ENCODE data around the gene CABCOCO1.
A peak's percentile ranks its signal among the peaks of the same experiment; 100 is the strongest.

The CABCOCO1 gene

DNA sequence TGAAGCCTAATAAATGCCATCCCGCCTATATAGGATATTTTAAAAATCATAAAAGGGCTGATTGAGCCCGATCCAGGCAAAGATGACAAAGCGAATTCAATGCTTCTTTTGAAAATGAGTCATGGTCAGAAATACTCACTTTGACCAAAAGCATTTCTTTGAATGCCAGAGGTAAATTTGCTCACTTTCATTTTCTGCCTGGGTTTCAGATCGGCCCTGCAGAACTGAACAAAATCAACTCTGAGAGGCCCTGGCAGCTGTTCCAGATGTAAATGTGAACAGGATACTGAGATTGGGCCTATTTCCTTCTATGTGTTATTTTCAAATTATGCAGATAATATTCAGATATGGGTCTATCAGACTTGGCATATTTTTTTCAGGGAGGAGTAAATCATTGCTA is 124.0 kb downstream of the CABCOCO1 start:
- Mint-ChIP-seq H3K27ac (peak overlapping the region; percentile 79), H3K4me3 (peak overlapping the region; percentile 16), H3K27me3 (no peaks in the 10 kb centered on the region), H3K36me3 (ENCODE audit: low read depth) (no peaks in the 10 kb centered on the region), H3K9me3 (no peaks in the 10 kb centered on the region), H3K4me1 (ENCODE audit: low read depth) (peaks cover 50% of the 10 kb centered on the region)
- no peak for DNase-seq

- Mint-ChIP-seq H3K27me3 (no peaks in the 10 kb centered on the region), H3K36me3 (ENCODE audit: low read depth) (no peaks in the 10 kb centered on the region), H3K4me3 (no peak overlapping the region), H3K27ac (peak overlapping the region; percentile 79), H3K9me3 (no peaks in the 10 kb centered on the region), H3K4me1 (ENCODE audit: low read depth) (peaks cover 46% of the 10 kb centered on the region)
- DNase-seq = no peak
These were observed 124.4 kb downstream of the CABCOCO1 start for GRCh38 chr10:61787170-61787569.

- Mint-ChIP-seq H3K9me3 (no peaks in the 10 kb centered on the region), H3K4me3 (no peak overlapping the region), H3K27ac (no peak overlapping the region), H3K4me1 (ENCODE audit: low read depth) (peaks cover 38% of the 10 kb centered on the region), H3K36me3 (ENCODE audit: low read depth) (no peaks in the 10 kb centered on the region), H3K27me3 (no peaks in the 10 kb centered on the region)
- no peak for DNase-seq
These were observed 126.3 kb downstream of the CABCOCO1 start for GRCh38 chr10:61789031-61789430.

DNA sequence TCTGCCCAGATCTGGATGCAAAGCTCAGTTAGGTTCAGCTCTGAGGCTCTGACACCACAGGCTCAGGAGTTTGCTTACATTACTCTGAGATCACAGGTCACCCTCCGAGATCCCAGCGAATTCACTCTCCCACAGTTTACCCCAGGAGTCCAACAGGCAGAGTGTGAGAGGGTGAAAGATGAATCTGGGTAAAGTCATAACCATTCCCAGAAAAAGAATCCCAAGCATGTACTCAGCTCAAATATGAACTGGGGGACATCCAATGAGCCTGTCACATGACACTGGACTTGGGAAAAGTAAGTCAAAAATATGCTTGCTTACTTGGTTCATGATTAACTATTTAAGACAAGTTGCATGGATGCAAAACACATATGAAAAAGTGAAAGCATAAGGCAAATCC is 128.5 kb downstream of the CABCOCO1 start:
- peaks cover 16% of the 10 kb centered on the region for H3K4me1 Mint-ChIP-seq (ENCODE audit: low read depth)
- no peaks in the 10 kb centered on the region for H3K36me3 Mint-ChIP-seq (ENCODE audit: low read depth)
- H3K4me3 Mint-ChIP-seq = no peak overlapping the region
- no peak overlapping the region for H3K27ac Mint-ChIP-seq
- no peak for DNase-seq
- H3K27me3 Mint-ChIP-seq = no peaks in the 10 kb centered on the region
- no peaks in the 10 kb centered on the region for H3K9me3 Mint-ChIP-seq

GRCh38 chr10:61792097-61792716 is 129.5 kb downstream of the CABCOCO1 start:
- Mint-ChIP-seq H3K27me3 (no peaks in the 10 kb centered on the region), H3K36me3 (ENCODE audit: low read depth) (no peaks in the 10 kb centered on the region), H3K27ac (no peak overlapping the region), H3K4me3 (no peak overlapping the region), H3K9me3 (no peaks in the 10 kb centered on the region), H3K4me1 (ENCODE audit: low read depth) (peaks cover 6% of the 10 kb centered on the region)
- DNase-seq = no peak

GRCh38 chr10:61792921-61793320 is 130.2 kb downstream of the CABCOCO1 start:
- H3K9me3 Mint-ChIP-seq = no peaks in the 10 kb centered on the region
- no peaks in the 10 kb centered on the region for H3K36me3 Mint-ChIP-seq (ENCODE audit: low read depth)
- H3K4me3 Mint-ChIP-seq = no peak overlapping the region
- H3K4me1 Mint-ChIP-seq (ENCODE audit: low read depth) = no peaks in the 10 kb centered on the region
- DNase-seq = no peak
- no peak overlapping the region for H3K27ac Mint-ChIP-seq
- no peaks in the 10 kb centered on the region for H3K27me3 Mint-ChIP-seq

GRCh38 chr10:61793760-61794703 is 131.3 kb downstream of the CABCOCO1 start:
- Mint-ChIP-seq H3K4me1 (ENCODE audit: low read depth) (no peaks in the 10 kb centered on the region), H3K27ac (no peak overlapping the region), H3K9me3 (no peaks in the 10 kb centered on the region), H3K36me3 (ENCODE audit: low read depth) (no peaks in the 10 kb centered on the region), H3K27me3 (no peaks in the 10 kb centered on the region), H3K4me3 (no peak overlapping the region)
- no peak for DNase-seq

GRCh38 chr10:61795147-61795546 is 132.4 kb downstream of the CABCOCO1 start:
- Mint-ChIP-seq H3K27ac (no peak overlapping the region), H3K9me3 (no peaks in the 10 kb centered on the region), H3K4me1 (ENCODE audit: low read depth) (no peaks in the 10 kb centered on the region), H3K27me3 (no peaks in the 10 kb centered on the region), H3K36me3 (ENCODE audit: low read depth) (no peaks in the 10 kb centered on the region), H3K4me3 (no peak overlapping the region)
- no peak for DNase-seq

- Mint-ChIP-seq H3K4me3 (no peak overlapping the region), H3K27me3 (no peaks in the 10 kb centered on the region), H3K4me1 (ENCODE audit: low read depth) (no peaks in the 10 kb centered on the region), H3K36me3 (ENCODE audit: low read depth) (no peaks in the 10 kb centered on the region), H3K9me3 (no peaks in the 10 kb centered on the region), H3K27ac (no peak overlapping the region)
- DNase-seq = no peak
These were observed 132.8 kb downstream of the CABCOCO1 start for GRCh38 chr10:61795551-61795950.

DNA sequence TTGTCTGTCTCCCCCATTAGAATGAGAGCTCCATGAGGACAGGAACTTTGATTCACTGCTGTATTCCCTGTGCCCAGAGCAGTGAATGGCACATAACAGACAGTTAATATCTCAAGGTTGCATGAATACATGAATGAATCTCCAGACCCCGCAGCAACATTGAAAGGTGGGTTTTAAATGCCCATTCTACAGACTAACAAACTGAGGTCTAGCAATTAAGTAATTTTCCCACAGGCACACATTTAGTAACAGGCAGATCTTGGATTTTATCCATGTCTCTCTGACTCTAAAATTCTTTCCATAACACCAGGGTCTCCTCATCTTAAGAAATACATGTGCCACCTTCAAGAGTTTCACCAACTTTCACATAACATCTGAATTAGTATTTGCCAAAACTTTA is 134.1 kb downstream of the CABCOCO1 start:
- H3K36me3 Mint-ChIP-seq (ENCODE audit: low read depth) = no peaks in the 10 kb centered on the region
- no peaks in the 10 kb centered on the region for H3K4me1 Mint-ChIP-seq (ENCODE audit: low read depth)
- no peaks in the 10 kb centered on the region for H3K27me3 Mint-ChIP-seq
- H3K27ac Mint-ChIP-seq = no peak overlapping the region
- no peak for DNase-seq
- H3K4me3 Mint-ChIP-seq = no peak overlapping the region
- H3K9me3 Mint-ChIP-seq = no peaks in the 10 kb centered on the region

DNA sequence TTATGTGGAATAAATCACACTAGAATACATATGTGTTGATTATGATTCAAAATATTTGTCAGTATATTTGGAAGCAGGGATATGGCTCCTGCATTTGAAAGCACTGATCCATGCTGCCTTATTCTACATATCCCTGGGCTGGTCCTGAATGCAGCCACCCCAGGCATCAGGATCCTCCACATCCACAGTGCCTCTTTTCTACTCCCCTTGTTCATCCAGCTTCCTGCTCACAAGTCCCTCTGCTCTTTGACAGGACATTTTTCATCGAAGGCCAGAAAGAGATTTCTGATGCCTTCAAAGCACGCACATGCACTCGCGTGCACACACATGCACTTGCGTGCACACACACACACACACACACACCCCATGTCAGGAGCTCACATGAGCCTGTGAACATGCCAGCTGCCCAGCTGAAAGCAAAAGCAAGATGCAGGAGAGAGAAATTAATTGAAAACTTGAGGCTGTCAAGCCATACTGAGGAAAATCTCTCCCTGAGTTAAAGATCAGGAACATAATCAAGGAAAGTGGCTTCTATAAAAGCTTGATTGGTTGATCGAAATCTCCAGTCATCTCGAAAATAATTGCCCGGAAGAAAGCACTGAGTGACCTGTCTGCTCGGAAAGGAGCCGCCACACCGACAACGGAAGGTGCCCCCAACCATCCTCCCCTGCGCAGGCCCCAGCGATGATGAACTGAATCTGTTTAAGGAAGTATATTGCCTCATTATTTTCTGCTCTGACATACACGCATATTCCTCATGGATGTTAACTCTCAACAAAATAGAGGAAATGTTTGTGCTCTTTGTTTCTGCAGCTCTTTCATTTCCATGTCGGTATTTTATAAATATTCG is 134.8 kb downstream of the CABCOCO1 start:
- H3K27me3 Mint-ChIP-seq = no peaks in the 10 kb centered on the region
- no peak overlapping the region for H3K4me3 Mint-ChIP-seq
- H3K9me3 Mint-ChIP-seq = no peaks in the 10 kb centered on the region
- H3K27ac Mint-ChIP-seq = no peak overlapping the region
- H3K36me3 Mint-ChIP-seq (ENCODE audit: low read depth) = no peaks in the 10 kb centered on the region
- H3K4me1 Mint-ChIP-seq (ENCODE audit: low read depth) = no peaks in the 10 kb centered on the region
- DNase-seq = no peak

DNA sequence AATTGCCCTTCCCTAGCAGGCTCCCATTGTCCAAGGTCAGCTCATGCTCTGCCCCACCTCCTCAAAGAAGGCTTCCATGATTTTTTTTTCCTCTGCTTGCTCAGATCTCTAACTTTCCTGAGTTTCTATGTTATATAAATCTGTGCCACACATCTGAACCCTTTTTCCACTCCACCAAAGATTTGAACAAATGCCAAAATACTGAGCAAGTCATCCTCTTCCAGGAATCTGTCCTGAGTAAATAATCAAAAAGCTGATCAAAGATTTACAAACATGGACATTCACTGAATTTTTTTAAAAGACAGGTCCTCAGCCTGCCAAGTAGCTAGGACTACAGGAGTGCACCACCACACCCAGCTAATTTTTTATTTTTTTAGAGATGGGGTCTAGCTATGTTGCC is 136.0 kb downstream of the CABCOCO1 start:
- H3K27me3 Mint-ChIP-seq = no peaks in the 10 kb centered on the region
- no peaks in the 10 kb centered on the region for H3K4me1 Mint-ChIP-seq (ENCODE audit: low read depth)
- no peak for DNase-seq
- no peak overlapping the region for H3K27ac Mint-ChIP-seq
- no peak overlapping the region for H3K4me3 Mint-ChIP-seq
- no peaks in the 10 kb centered on the region for H3K36me3 Mint-ChIP-seq (ENCODE audit: low read depth)
- no peaks in the 10 kb centered on the region for H3K9me3 Mint-ChIP-seq

GRCh38 chr10:61801484-61801883 is 138.8 kb downstream of the CABCOCO1 start:
- H3K27ac Mint-ChIP-seq = no peak overlapping the region
- peaks cover 6% of the 10 kb centered on the region for H3K4me1 Mint-ChIP-seq (ENCODE audit: low read depth)
- H3K27me3 Mint-ChIP-seq = no peaks in the 10 kb centered on the region
- DNase-seq = no peak
- H3K36me3 Mint-ChIP-seq (ENCODE audit: low read depth) = no peaks in the 10 kb centered on the region
- H3K9me3 Mint-ChIP-seq = no peaks in the 10 kb centered on the region
- H3K4me3 Mint-ChIP-seq = no peak overlapping the region

GRCh38 chr10:61803269-61803668 is 140.5 kb downstream of the CABCOCO1 start:
- Mint-ChIP-seq H3K36me3 (ENCODE audit: low read depth) (no peaks in the 10 kb centered on the region), H3K4me3 (no peak overlapping the region), H3K4me1 (ENCODE audit: low read depth) (peaks cover 6% of the 10 kb centered on the region), H3K9me3 (no peaks in the 10 kb centered on the region), H3K27me3 (no peaks in the 10 kb centered on the region), H3K27ac (no peak overlapping the region)
- DNase-seq = no peak

Data from activated T-cell treated with anti-CD3 and anti-CD28 coated beads, Interleukin-2, amount 50 U/mL, for 24 hours (primary cell).